Uterus (tissue), 4 donors: ENCODE results near the gene NRROS. TPM values are rescaled to one million over a fixed set of nuclear protein-coding genes. Genes with fewer than 3 reads are reported as not detected.

Source experiments
- DNase-seq, 2 donors: peaks; one replicate each; pipeline ENCODE4 v3.0.0-alpha.2; 2019 to 2020
- H3K27ac ChIP-seq, 2 donors: fragments of 200-600 bp; sonication (generic); 1 replicate in 1 of 2; 2 replicates in 1 of 2; pipeline ENCODE4 v1.5.1; 2016 to 2018
- H3K27me3 ChIP-seq, 2 donors: fragments of 200-600 bp; sonication (generic); one replicate each; pipeline ENCODE4 v1.5.1; 2018 to 2019; ENCODE audit warnings: control low read depth in 1 of 2
- H3K36me3 ChIP-seq, 2 donors: fragments of 200-600 bp; sonication (generic); one replicate each; pipeline ENCODE4 v1.5.1; 2019; ENCODE audit warnings: control low read depth in 1 of 2
- H3K4me1 ChIP-seq, 2 donors: fragments of 200-600 bp; sonication (generic); one replicate each; pipeline ENCODE4 v1.5.1; 2018 to 2019; ENCODE audit warnings: control low read depth in 1 of 2
- H3K4me3 ChIP-seq, 2 donors: fragments of 200-600 bp; sonication (generic); 1 replicate in 1 of 2; 2 replicates in 1 of 2; pipeline ENCODE4 v1.5.1; 2018 to 2019; ENCODE audit warnings: mild to moderate bottlenecking in 1 of 2
- H3K9me3 ChIP-seq, 2 donors: fragments of 200-600 bp; sonication (generic); one replicate each; pipeline ENCODE4 v1.5.1; 2019; ENCODE audit warnings: control low read depth in 1 of 2
- CTCF ChIP-seq, 4 experiments: fragments of 200-600 bp in 2 of 4; fragments of 450-650 bp in 2 of 4; sonication (generic) in 2 of 4; IDR thresholded peaks; one replicate each; pipeline ENCODE4 v1.5.1; 2016 to 2019; ENCODE audit warnings: antibody characterized with exemption in 4 of 4, mild to moderate bottlenecking in 2 of 4, moderate library complexity in 1 of 4
- POLR2A ChIP-seq, 2 donors: fragments of 450-650 bp; IDR thresholded peaks; one replicate each; pipeline ENCODE4 v1.6.1; 2016; ENCODE audit warnings: antibody characterized with exemption in 2 of 2, mild to moderate bottlenecking in 1 of 2, moderate library complexity in 1 of 2
- intact Hi-C: fragments of 100-400 bp; cut with DNase I; formaldehyde crosslinking; loops from one replicate; pipeline ENCODE4 v1.15.1; 2023; ENCODE audit warnings: low total_unique reads
- total RNA-seq, 4 donors: library from RNA; depleted of rRNA in 3 of 4; stranded (reverse); fragments of >200 nt in 3 of 4; gene quantifications; one replicate each; pipeline versions ENCODE4 v1.1.0 to v1.2.4, GENCODE V29; 2014 to 2023
- donor health status: DM: yes; HTN: yes; CAD: no.

Gene NRROS
- total RNA-seq, 4 donors from 2014 or later, result 6.5 to 36.8 (median 7.6) TPM

DNA sequence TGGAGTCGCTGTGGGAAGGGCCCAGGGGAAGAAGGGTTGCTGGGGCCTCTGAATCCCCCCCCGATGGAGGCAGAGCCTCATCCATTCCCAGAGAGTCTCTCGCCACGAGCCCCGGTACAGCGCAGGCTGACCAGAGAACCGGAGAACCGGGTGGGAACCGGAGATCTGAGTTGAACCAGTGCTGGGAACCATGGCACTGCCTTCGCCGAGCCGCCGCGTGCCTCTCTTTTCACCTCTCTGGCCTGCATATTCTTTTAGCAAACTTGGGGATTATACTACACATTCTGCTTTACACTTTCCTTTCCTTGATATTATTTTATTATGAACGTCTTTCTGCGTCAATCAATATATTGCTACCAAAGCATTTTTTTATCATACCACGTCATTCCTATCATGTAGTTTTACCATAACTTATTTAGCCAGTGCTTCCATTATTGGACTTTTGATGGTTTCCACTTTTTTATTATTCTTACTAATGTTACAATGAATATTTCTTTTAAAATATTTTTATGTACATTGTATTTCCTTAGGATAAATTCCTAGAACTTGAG, 7.2 kb downstream of the NRROS start:
- Histone ChIP-seq H3K9me3 (no peaks in the 10 kb centered on the region), H3K4me1 (no peaks in the 10 kb centered on the region), H3K36me3 (no peaks in the 10 kb centered on the region), H3K4me3 (no peak overlapping the region), H3K27me3 (no peaks in the 10 kb centered on the region), H3K27ac (no peak overlapping the region)
- TF ChIP-seq CTCF (IDR thresholded peaks at IDR 0.05), result no peak
- TF ChIP-seq POLR2A (IDR thresholded peaks at IDR 0.05), result no peak
- no peak for DNase-seq
- intact Hi-C loops, result no loop called here

GRCh38 chr3:196650740-196651311, 11.3 kb downstream of the NRROS start:
- Histone ChIP-seq H3K27ac (peak overlapping the region; percentile 51 to 56), H3K36me3 (no peaks in the 10 kb centered on the region), H3K4me3 (no peak overlapping the region), H3K9me3 (no peaks in the 10 kb centered on the region), H3K4me1 (no peaks in the 10 kb centered on the region), H3K27me3 (no peaks in the 10 kb centered on the region)
- peak; percentile 33 to 67 for DNase-seq
- intact Hi-C loops, result no loop called here
- TF ChIP-seq CTCF (IDR thresholded peaks at IDR 0.05), result no peak
- no peak for TF ChIP-seq POLR2A (IDR thresholded peaks at IDR 0.05)

DNA sequence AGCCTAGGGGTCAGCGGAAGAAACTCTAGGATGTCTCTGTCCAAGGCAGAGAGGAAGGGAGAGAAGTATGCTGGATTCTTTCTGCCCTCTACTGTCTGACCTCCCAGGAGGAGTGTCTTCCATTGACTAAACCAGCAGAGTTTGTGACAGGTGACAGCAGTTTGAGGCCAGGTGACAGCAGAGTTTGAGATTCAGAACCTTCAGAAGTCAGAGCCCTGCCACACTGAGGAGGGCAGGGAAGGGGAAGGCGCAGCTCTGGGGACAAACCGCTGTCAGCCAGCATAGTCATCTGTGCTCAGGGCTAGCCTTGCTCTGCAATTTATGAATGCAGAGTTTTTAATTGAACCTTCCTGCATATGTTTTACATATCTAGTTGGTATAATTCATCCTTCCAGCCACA, 12.3 kb downstream of the NRROS start:
- TF ChIP-seq POLR2A (IDR thresholded peaks at IDR 0.05) (no peak), CTCF (IDR thresholded peaks at IDR 0.05) (no peak)
- H3K4me1 ChIP-seq, result no peaks in the 10 kb centered on the region
- H3K9me3 ChIP-seq, result no peaks in the 10 kb centered on the region
- intact Hi-C loops, result no loop called here
- H3K27me3 ChIP-seq, result no peaks in the 10 kb centered on the region
- DNase-seq, result no peak
- peak overlapping the region; percentile 51 to 56 for H3K27ac ChIP-seq
- H3K36me3 ChIP-seq, result no peaks in the 10 kb centered on the region
- no peak overlapping the region for H3K4me3 ChIP-seq

- no peak for DNase-seq
- H3K4me3 ChIP-seq, result no peak overlapping the region
- TF ChIP-seq POLR2A (IDR thresholded peaks at IDR 0.05), result no peak
- TF ChIP-seq CTCF (IDR thresholded peaks at IDR 0.05), result no peak
Observed at GRCh38 chr3:196652961-196653795, 13.7 kb downstream of the NRROS start.

More at GRCh38 chr3:196652961-196653795, 13.7 kb downstream of the NRROS start:
- peak overlapping the region in 1 of 2 donors; percentile 6 for H3K27ac ChIP-seq
- no peaks in the 10 kb centered on the region for H3K27me3 ChIP-seq
- no peaks in the 10 kb centered on the region for H3K4me1 ChIP-seq
- intact Hi-C loops, result no loop called here
- no peaks in the 10 kb centered on the region for H3K36me3 ChIP-seq
- H3K9me3 ChIP-seq, result no peaks in the 10 kb centered on the region
